Hematopoietic multipotent progenitor cell treated with erythropoietin and hydrocortisone succinate and interleukin-3 and kit ligand, for 6 days (in vitro differentiated cells): Measurements from ENCODE around the gene CACNA2D3.

Source experiments
- DNase-seq: peaks from one replicate; pipeline ENCODE4 v3.0.0-alpha.2; 2015

The CACNA2D3 gene

GRCh38 chr3:54901906-54902685, 779.7 kb downstream of the CACNA2D3 start:
- DNase-seq, result no peak

- no peak for DNase-seq
Measured at GRCh38 chr3:54905261-54905888, 783.0 kb downstream of the CACNA2D3 start.

GRCh38 chr3:54905920-54906319, 783.6 kb downstream of the CACNA2D3 start:
- DNase-seq, result no peak

- no peak for DNase-seq
Measured at GRCh38 chr3:54906763-54907162, 784.4 kb downstream of the CACNA2D3 start.

- no peak for DNase-seq
Measured at GRCh38 chr3:54909191-54909590, 786.8 kb downstream of the CACNA2D3 start.

GRCh38 chr3:54914180-54914579, 791.8 kb downstream of the CACNA2D3 start:
- no peak for DNase-seq

GRCh38 chr3:54915181-54915580, 792.8 kb downstream of the CACNA2D3 start:
- no peak for DNase-seq

- no peak for DNase-seq
Measured at GRCh38 chr3:54915976-54916375, 793.6 kb downstream of the CACNA2D3 start.

- DNase-seq, result no peak
Measured at GRCh38 chr3:54916732-54917131, 794.4 kb downstream of the CACNA2D3 start.

- DNase-seq, result no peak
Measured at GRCh38 chr3:54917174-54917573, 794.8 kb downstream of the CACNA2D3 start.

GRCh38 chr3:54917862-54918261, 795.5 kb downstream of the CACNA2D3 start:
- no peak for DNase-seq

GRCh38 chr3:54918516-54918915, 796.2 kb downstream of the CACNA2D3 start:
- DNase-seq, result no peak

GRCh38 chr3:54928046-54928770, 805.9 kb downstream of the CACNA2D3 start, which contains the start of gene LRTM1:
Gene LRTM1, minus strand, starts transcription at chr3:54928059. Its CDS starts 148 bp downstream, at chr3:54927911.
- DNase-seq, result no peak

- DNase-seq, result no peak
Measured at GRCh38 chr3:54931182-54931581, 808.8 kb downstream of the CACNA2D3 start.

- DNase-seq, result no peak
Measured at GRCh38 chr3:54932606-54933005, 810.3 kb downstream of the CACNA2D3 start.

- DNase-seq, result no peak
Measured at GRCh38 chr3:54935869-54936268, 813.5 kb downstream of the CACNA2D3 start.

GRCh38 chr3:54936561-54936960, 814.2 kb downstream of the CACNA2D3 start:
- DNase-seq, result no peak

GRCh38 chr3:54939557-54940300, 817.4 kb downstream of the CACNA2D3 start:
- no peak for DNase-seq

- no peak for DNase-seq
Measured at GRCh38 chr3:54940971-54941370, 818.6 kb downstream of the CACNA2D3 start.

- DNase-seq, result no peak
Measured at GRCh38 chr3:54941690-54942362, 819.5 kb downstream of the CACNA2D3 start.

GRCh38 chr3:54949491-54950044, 827.2 kb downstream of the CACNA2D3 start:
- no peak for DNase-seq

GRCh38 chr3:54950391-54951003, 828.1 kb downstream of the CACNA2D3 start:
- no peak for DNase-seq
